H1 (cell line): Measurements from ENCODE around the gene TTC6. TPM values are rescaled to one million over a fixed set of nuclear protein-coding genes. Genes with fewer than 3 reads are reported as not detected.

ENCODE experiments used
- KDM1A ChIP-seq: fragments of 200-600, 300-600 bp; sonication (generic); IDR thresholded peaks from 2 replicates; pipeline ENCODE4 v1.7.1; 2016; ENCODE audit warnings: mild to moderate bottlenecking, low read length, borderline replicate concordance
- RNF2 ChIP-seq: fragments of 200-900, 300-1000 bp; sonication (generic); IDR thresholded peaks from 2 replicates; pipeline ENCODE4 v1.7.1; 2016; ENCODE audit warnings: borderline replicate concordance, low read depth, mild to moderate bottlenecking, antibody characterized with exemption, low read length; ENCODE audit not compliant: poor library complexity, severe bottlenecking; ENCODE audit errors: missing control alignments
- TAF1 ChIP-seq: IDR thresholded peaks from 2 replicates; pipeline ENCODE4 v1.6.1; 2011; ENCODE audit warnings: mild to moderate bottlenecking, low read depth, low read length
- polyA plus RNA-seq, 7 experiments: library from polyadenylated mRNA; depleted of rRNA in 3 of 7; stranded (reverse) in 5 of 7; unstranded in 2 of 7; fragments of >200 nt in 5 of 7; fragments of 200-250 nt in 2 of 7; gene quantifications; 1 replicate in 5 of 7; 2 replicates in 1 of 7; 4 replicates in 1 of 7; pipeline versions ENCODE4 v1.2.1 to v1.2.3, GENCODE V29; 2011 to 2013; ENCODE audit warnings: missing spikeins in 2 of 7, mixed read lengths in 2 of 7
- total RNA-seq: library from RNA; stranded (reverse); fragmentation: NEBNext Ultra II Directional; extraction: Animal tissue kit (Norgen Biotek cat#: 25700); gene quantifications from 2 replicates; pipeline ENCODE4 v1.2.1, GENCODE V29; 2021

The TTC6 gene
- total and polyA plus RNA-seq, 2 of the 8 experiments (the other 6 are each of a cell fraction or from before 2014, with no cell fraction given) = 0.02 TPM; not detected in 1

DNA sequence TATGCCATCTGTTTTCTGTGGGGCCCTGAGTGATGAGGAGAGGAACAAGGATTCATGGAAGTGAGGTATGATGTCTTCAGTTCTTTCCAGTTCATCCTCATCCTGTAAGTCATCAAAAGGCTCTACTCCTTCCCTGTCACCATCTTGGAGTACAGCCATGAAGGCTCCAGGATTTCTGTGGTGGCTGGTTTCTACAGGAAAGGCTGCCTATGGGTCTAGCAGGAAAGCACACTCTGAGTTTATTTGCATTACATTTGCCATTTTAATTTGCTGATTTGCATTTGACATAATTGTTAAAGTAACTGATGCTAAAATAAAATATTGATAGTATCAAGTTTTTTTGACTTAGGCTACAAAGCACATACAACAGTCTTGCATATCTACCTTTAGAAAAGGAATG, 11.2 kb downstream of the TTC6 start (continued):
- TF ChIP-seq RNF2 = no peak
- no peak for TF ChIP-seq KDM1A
- no peak for TF ChIP-seq TAF1
